ENCODE measurements around the gene GLI3.

Gene GLI3

DNA sequence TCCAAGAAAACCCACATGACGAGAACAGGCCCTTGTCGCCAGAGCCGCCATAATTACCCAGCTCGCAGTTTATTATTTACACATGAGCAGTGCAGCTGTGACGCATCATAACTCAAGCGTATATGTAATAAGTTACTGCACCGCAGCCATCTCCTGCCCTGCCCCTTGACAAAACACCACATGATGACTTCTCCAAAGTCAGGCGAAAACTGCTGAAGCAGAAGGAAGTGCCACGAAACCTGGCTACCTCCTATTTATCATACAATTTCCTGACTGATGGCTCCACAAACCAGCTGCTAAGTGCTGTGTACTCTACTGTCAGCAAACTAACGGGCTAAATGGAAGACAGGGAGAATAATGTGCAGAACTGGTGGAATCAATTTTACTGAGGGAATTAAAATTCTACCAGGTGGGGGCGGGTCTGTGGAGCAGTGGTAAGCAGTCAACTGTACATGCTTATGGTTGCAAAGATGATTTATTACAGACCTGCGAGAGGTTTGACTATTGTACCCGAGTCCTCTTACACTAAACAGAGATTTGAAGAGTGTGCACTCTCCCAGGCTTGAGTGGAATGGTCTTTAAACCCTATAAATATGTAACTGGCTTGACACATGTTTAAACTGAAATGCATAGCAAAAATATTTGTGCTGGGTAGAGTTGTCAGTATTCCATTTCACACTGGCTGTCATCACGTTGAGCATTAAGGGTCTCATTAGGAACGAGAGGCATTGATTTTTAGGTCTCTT lies 156.0 kb downstream of the GLI3 start:
- Mint-ChIP-seq H3K36me3 (ENCODE audit: low read depth) (no peaks in the 10 kb centered on the region), H3K27me3 (ENCODE audit: low read depth) (peaks cover 5% of the 10 kb centered on the region), H3K27ac (no peak overlapping the region), H3K4me1 (ENCODE audit: low read depth) (no peaks in the 10 kb centered on the region), H3K9me3 (no peaks in the 10 kb centered on the region), H3K4me3 (no peak overlapping the region)

- Mint-ChIP-seq H3K9me3 (no peaks in the 10 kb centered on the region), H3K36me3 (ENCODE audit: low read depth) (no peaks in the 10 kb centered on the region), H3K27me3 (ENCODE audit: low read depth) (peaks cover 5% of the 10 kb centered on the region), H3K4me3 (no peak overlapping the region), H3K4me1 (ENCODE audit: low read depth) (no peaks in the 10 kb centered on the region), H3K27ac (no peak overlapping the region)
Measured at GRCh38 chr7:42077271-42078135, 159.5 kb downstream of the GLI3 start.

GRCh38 chr7:42076870-42077269 lies 160.1 kb downstream of the GLI3 start:
- Mint-ChIP-seq H3K4me1 (ENCODE audit: low read depth) (no peaks in the 10 kb centered on the region), H3K27me3 (ENCODE audit: low read depth) (peaks cover 5% of the 10 kb centered on the region), H3K9me3 (no peaks in the 10 kb centered on the region), H3K4me3 (no peak overlapping the region), H3K27ac (no peak overlapping the region), H3K36me3 (ENCODE audit: low read depth) (no peaks in the 10 kb centered on the region)

GRCh38 chr7:42075418-42075817 lies 161.6 kb downstream of the GLI3 start:
- H3K4me3 Mint-ChIP-seq = no peak overlapping the region
- no peak overlapping the region for H3K27ac Mint-ChIP-seq
- no peaks in the 10 kb centered on the region for H3K9me3 Mint-ChIP-seq
- no peaks in the 10 kb centered on the region for H3K27me3 Mint-ChIP-seq (ENCODE audit: low read depth)
- H3K4me1 Mint-ChIP-seq (ENCODE audit: low read depth) = no peaks in the 10 kb centered on the region
- H3K36me3 Mint-ChIP-seq (ENCODE audit: low read depth) = no peaks in the 10 kb centered on the region

- no peaks in the 10 kb centered on the region for H3K4me1 Mint-ChIP-seq (ENCODE audit: low read depth)
- no peaks in the 10 kb centered on the region for H3K36me3 Mint-ChIP-seq (ENCODE audit: low read depth)
- H3K27me3 Mint-ChIP-seq (ENCODE audit: low read depth) = no peaks in the 10 kb centered on the region
- no peak overlapping the region for H3K4me3 Mint-ChIP-seq
- no peak overlapping the region for H3K27ac Mint-ChIP-seq
- H3K9me3 Mint-ChIP-seq = no peaks in the 10 kb centered on the region
Measured at GRCh38 chr7:42074076-42074475, 162.9 kb downstream of the GLI3 start.

DNA sequence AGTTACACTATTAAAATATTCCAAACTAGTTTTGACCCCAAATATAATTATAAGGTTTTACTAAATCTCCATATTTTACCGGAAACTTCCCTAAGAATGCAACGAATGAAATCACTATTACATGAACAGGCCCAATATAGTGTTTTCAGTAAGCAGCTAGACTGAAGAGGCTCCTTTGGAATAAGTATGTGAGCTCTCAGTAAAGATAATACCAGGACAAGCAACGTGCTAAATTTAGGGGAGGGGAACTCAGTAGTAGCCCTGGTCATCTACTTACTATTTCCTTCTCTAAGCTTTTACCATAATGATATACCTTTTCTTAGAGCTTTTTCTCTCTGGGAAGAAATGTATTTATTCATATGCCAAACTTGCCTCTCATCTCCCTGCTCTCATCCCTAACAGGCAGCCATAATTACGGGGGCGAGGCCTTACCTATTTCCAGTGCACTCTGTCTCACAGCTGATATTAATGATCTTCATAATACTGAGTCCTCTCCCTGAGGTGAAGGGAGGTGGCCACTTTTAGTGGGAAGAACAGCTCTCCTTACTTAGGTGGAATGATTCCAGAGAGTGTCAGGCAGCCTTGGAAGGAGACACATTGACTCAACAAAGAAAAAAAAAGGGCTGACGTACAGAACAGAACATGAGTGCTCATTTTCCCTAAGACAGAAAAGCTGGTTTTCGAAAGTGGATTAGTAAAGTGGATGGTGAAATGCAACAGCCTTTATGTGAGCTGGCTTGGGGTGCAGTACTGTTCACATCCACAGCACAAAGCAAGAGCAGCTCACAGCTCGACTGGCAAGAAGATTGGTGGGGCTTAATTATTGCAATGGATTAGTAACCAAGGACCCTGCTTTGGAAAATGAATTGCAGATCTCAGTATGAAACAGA lies 165.4 kb downstream of the GLI3 start:
- Mint-ChIP-seq H3K4me3 (no peak overlapping the region), H3K9me3 (no peaks in the 10 kb centered on the region), H3K4me1 (ENCODE audit: low read depth) (no peaks in the 10 kb centered on the region), H3K36me3 (ENCODE audit: low read depth) (no peaks in the 10 kb centered on the region), H3K27me3 (ENCODE audit: low read depth) (no peaks in the 10 kb centered on the region), H3K27ac (no peak overlapping the region)

DNA sequence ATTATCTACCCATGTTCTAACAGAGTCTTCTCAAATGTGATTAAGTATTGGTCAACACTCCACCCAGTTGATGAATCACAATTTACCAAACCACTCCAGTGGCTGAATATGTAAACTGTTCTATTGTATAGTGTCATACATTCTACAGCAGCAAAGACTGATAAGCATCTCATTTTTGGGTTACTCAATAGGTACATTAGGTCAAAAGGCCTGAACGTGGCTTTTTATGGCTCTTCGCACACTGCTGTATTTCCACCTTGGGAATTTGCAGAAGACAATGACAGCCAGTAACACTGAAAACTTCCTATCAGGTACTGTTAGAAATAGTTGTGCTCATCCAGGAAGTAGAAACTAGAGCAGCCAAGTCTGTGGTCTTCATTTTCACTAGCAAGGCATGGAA lies 166.9 kb downstream of the GLI3 start:
- no peak overlapping the region for H3K27ac Mint-ChIP-seq
- no peaks in the 10 kb centered on the region for H3K27me3 Mint-ChIP-seq (ENCODE audit: low read depth)
- no peaks in the 10 kb centered on the region for H3K9me3 Mint-ChIP-seq
- no peaks in the 10 kb centered on the region for H3K36me3 Mint-ChIP-seq (ENCODE audit: low read depth)
- H3K4me1 Mint-ChIP-seq (ENCODE audit: low read depth) = no peaks in the 10 kb centered on the region
- no peak overlapping the region for H3K4me3 Mint-ChIP-seq

- H3K4me3 Mint-ChIP-seq = no peak overlapping the region
- no peaks in the 10 kb centered on the region for H3K9me3 Mint-ChIP-seq
- H3K27ac Mint-ChIP-seq = no peak overlapping the region
- no peaks in the 10 kb centered on the region for H3K27me3 Mint-ChIP-seq (ENCODE audit: low read depth)
- H3K4me1 Mint-ChIP-seq (ENCODE audit: low read depth) = no peaks in the 10 kb centered on the region
- H3K36me3 Mint-ChIP-seq (ENCODE audit: low read depth) = no peaks in the 10 kb centered on the region
Measured at GRCh38 chr7:42069590-42069989, 167.4 kb downstream of the GLI3 start.

DNA sequence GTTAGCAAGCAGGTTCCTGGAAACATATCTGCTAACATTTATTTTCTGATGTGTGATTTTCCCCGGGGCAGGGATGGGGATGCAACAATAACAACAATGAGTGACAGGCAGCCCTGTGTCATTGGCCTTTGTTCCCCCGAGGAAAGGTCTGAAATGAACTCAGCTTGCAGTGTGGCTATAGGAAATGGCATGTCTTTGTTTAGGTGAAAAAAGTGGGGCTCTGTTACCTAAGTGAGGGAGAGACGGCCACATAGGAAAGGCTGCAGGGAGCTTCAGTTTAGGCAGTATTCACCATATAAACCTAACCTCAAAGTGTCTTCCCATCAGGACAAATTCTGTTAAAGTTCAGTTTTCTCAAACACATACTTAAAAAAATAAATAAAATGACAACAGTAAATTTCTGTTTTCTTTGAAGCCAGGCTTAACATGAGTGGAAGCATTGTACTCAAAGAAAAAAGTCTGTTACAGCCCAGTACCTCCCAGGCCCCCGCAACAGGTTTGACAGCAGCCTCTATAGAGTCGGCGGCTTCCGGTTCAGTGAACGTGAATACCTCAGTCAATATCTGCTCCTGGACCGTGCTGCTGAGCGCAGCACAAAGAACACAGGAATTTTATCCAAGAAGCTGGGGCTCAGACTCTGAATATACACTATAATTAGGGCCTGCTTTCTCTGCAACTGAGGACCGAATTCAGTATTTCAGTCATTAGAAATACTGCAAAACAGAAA lies 168.3 kb downstream of the GLI3 start:
- Mint-ChIP-seq H3K4me1 (ENCODE audit: low read depth) (no peaks in the 10 kb centered on the region), H3K27ac (no peak overlapping the region), H3K9me3 (no peaks in the 10 kb centered on the region), H3K27me3 (ENCODE audit: low read depth) (no peaks in the 10 kb centered on the region), H3K36me3 (ENCODE audit: low read depth) (no peaks in the 10 kb centered on the region), H3K4me3 (no peak overlapping the region)

GRCh38 chr7:42065942-42066341 lies 171.1 kb downstream of the GLI3 start:
- H3K4me3 Mint-ChIP-seq = no peak overlapping the region
- no peaks in the 10 kb centered on the region for H3K4me1 Mint-ChIP-seq (ENCODE audit: low read depth)
- no peak overlapping the region for H3K27ac Mint-ChIP-seq
- H3K36me3 Mint-ChIP-seq (ENCODE audit: low read depth) = no peaks in the 10 kb centered on the region
- H3K9me3 Mint-ChIP-seq = no peaks in the 10 kb centered on the region
- no peaks in the 10 kb centered on the region for H3K27me3 Mint-ChIP-seq (ENCODE audit: low read depth)

GRCh38 chr7:42065015-42065414 lies 172.0 kb downstream of the GLI3 start:
- Mint-ChIP-seq H3K4me3 (no peak overlapping the region), H3K27me3 (ENCODE audit: low read depth) (no peaks in the 10 kb centered on the region), H3K9me3 (no peaks in the 10 kb centered on the region), H3K36me3 (ENCODE audit: low read depth) (no peaks in the 10 kb centered on the region), H3K27ac (no peak overlapping the region), H3K4me1 (ENCODE audit: low read depth) (no peaks in the 10 kb centered on the region)

- Mint-ChIP-seq H3K36me3 (ENCODE audit: low read depth) (no peaks in the 10 kb centered on the region), H3K27me3 (ENCODE audit: low read depth) (no peaks in the 10 kb centered on the region), H3K4me3 (no peak overlapping the region), H3K9me3 (no peaks in the 10 kb centered on the region), H3K4me1 (ENCODE audit: low read depth) (no peaks in the 10 kb centered on the region), H3K27ac (no peak overlapping the region)
Measured at GRCh38 chr7:42064534-42064933, 172.5 kb downstream of the GLI3 start.

- Mint-ChIP-seq H3K4me1 (ENCODE audit: low read depth) (no peaks in the 10 kb centered on the region), H3K4me3 (no peak overlapping the region), H3K36me3 (ENCODE audit: low read depth) (no peaks in the 10 kb centered on the region), H3K27ac (no peak overlapping the region), H3K27me3 (ENCODE audit: low read depth) (no peaks in the 10 kb centered on the region), H3K9me3 (no peaks in the 10 kb centered on the region)
Measured at GRCh38 chr7:42059275-42059674, 177.7 kb downstream of the GLI3 start.

DNA sequence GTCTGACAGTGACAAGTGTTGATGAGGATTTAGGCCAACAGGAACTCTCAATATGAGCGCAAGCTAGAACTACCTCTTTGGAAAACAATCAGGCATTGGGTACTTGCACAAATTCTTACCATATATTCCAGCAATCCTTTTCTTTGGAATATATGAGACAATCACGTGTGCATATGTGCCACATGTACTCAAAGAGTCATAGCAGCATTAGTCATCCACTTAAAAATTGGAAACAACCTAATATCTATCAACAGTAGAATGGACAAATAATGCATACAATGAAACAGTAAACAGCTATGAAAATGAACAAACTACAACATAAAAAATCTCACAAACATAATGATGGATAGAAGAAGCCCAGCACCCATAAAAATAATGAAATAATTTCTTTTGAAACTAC lies 179.7 kb downstream of the GLI3 start:
- Mint-ChIP-seq H3K27ac (no peak overlapping the region), H3K9me3 (no peaks in the 10 kb centered on the region), H3K4me3 (no peak overlapping the region), H3K36me3 (ENCODE audit: low read depth) (no peaks in the 10 kb centered on the region), H3K4me1 (ENCODE audit: low read depth) (no peaks in the 10 kb centered on the region), H3K27me3 (ENCODE audit: low read depth) (no peaks in the 10 kb centered on the region)

All from T-helper 1 cell treated with Interleukin-12 subunit alpha and Interleukin-12 subunit beta and Interleukin-4 antibody, amounts not matched to agents 30 μg/mL and 1 μg/mL, for 36 hours (primary cell).